Heart left ventricle (tissue), 13 donors: ENCODE results near the gene TBX4.

Source experiments
- POLR2A ChIP-seq, 2 donors: fragments of 450-650 bp; IDR thresholded peaks; one replicate each; pipeline ENCODE4 v1.6.1; 2017; ENCODE audit warnings: antibody characterized with exemption in 2 of 2, mild to moderate bottlenecking in 2 of 2, moderate library complexity in 2 of 2
- TF ChIP-seq, protein P1 (sequence below), 12 donors: fragments of 200-600 bp; sonication (generic) in 4 of 12; IDR thresholded peaks; one replicate each; pipeline versions ENCODE4 v1.5.0 to v1.8.0; 2018 to 2022; ENCODE audit warnings: antibody characterized with exemption in 12 of 12, mild to moderate bottlenecking in 5 of 12
- donor health status: ischemic (EF 13 %, LVEDD 7.1; RV severe dilation, severe dysfunction).
- donor health status: DM: no; HTN: yes; CAD: no.
- donor health status: DM: no; HTN: no; CAD: no.
- donor health status: ischemic (EF 25% LVEDD 6.9; RV normal size, moderate dysfunction).
- donor health status: ischemic (EF 25% LVEDD 5.7; RV mildly dilated, moderate dysfunction).
- donor health status: ischemic (EF 35%, LVEDD 5.7; RV mildly dilated, moderate dysfunction).
- donor health status: nonischemic (EF 11% LVEDD 7.7; RV severe dilation, severe dysfunction).
- donor health status: DM: yes; HTN: yes; CAD: no.
- donor health status: PGD.
- donor health status: ischemic (EF 29% LVEDD 5.4; RV normal size, mild dysfunction).
- donor health status: nonischemic (EF 23%, LVEDD 6.1; RV moderate dilation, normal function).

DNA sequence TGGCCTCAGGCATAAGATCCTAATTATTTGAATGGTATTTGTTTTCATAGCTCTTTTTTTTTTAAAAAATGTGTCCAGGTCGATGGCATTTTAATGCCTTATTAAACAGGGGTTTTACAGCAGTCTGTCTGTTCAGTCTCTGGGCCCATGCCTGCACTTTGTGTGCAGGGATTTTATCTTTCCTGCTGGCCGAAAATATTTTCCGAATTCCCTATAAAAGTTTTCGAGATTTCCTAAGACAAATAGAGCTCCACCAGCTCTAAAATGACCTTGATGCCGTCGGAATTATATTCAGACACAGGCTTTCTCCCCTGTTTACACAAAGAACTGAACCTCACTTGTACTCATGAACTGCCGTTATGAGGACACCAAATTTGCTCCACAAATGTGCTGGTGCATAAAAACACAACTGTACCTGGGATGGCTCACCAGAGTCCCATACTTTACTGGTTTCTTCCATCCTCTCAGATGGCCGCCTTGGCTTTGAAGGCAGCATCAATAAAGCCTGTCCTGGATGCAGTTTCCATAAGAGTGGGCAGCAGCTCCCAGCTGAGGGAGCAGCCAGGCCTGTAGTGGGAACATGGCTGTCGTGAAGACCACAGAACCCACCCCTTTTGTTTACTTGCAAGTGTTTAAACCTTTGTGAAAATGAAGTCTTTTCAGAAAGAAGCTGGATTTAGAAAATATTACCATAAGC is 44.9 kb downstream of the TBX4 start:
- no peak for TF ChIP-seq POLR2A (IDR thresholded peaks at IDR 0.05)
- TF ChIP-seq, protein P1, sequence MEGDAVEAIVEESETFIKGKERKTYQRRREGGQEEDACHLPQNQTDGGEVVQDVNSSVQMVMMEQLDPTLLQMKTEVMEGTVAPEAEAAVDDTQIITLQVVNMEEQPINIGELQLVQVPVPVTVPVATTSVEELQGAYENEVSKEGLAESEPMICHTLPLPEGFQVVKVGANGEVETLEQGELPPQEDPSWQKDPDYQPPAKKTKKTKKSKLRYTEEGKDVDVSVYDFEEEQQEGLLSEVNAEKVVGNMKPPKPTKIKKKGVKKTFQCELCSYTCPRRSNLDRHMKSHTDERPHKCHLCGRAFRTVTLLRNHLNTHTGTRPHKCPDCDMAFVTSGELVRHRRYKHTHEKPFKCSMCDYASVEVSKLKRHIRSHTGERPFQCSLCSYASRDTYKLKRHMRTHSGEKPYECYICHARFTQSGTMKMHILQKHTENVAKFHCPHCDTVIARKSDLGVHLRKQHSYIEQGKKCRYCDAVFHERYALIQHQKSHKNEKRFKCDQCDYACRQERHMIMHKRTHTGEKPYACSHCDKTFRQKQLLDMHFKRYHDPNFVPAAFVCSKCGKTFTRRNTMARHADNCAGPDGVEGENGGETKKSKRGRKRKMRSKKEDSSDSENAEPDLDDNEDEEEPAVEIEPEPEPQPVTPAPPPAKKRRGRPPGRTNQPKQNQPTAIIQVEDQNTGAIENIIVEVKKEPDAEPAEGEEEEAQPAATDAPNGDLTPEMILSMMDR (IDR thresholded peaks at IDR 0.05) = no peak
